SJCRH30 (cell line): ENCODE data around the gene CCM2L. TPM values are rescaled to one million over a fixed set of nuclear protein-coding genes. Genes with fewer than 3 reads are reported as not detected.

ENCODE experiments used
- DNase-seq, 2 experiments: peaks; one replicate each; pipeline ENCODE4 v3.0.0-alpha.2; 2015 to 2020
- H3K27ac ChIP-seq: fragments of 250-450 bp; sonication (Bioruptor Pico); 2 replicates; pipeline ENCODE4 v1.5.1; 2020; ENCODE audit warnings: mild to moderate bottlenecking, moderate library complexity
- H3K27me3 ChIP-seq: fragments of 250-450 bp; sonication (Bioruptor Pico); 2 replicates; pipeline ENCODE4 v1.5.1; 2020; ENCODE audit warnings: mild to moderate bottlenecking, moderate library complexity
- H3K36me3 ChIP-seq: fragments of 250-450 bp; sonication (Bioruptor Pico); 2 replicates; pipeline ENCODE4 v1.5.1; 2020; ENCODE audit warnings: mild to moderate bottlenecking, moderate library complexity
- H3K4me1 ChIP-seq: fragments of 250-450 bp; sonication (Bioruptor Pico); 2 replicates; pipeline ENCODE4 v1.5.1; 2020; ENCODE audit warnings: mild to moderate bottlenecking, moderate library complexity
- H3K4me3 ChIP-seq: fragments of 250-450 bp; sonication (Bioruptor Pico); 2 replicates; pipeline ENCODE4 v1.5.1; 2020; ENCODE audit warnings: mild to moderate bottlenecking, moderate library complexity
- H3K9me3 ChIP-seq: fragments of 250-450 bp; sonication (Bioruptor Pico); replicated peaks from 2 replicates; pipeline ENCODE4 v1.5.1; 2020; ENCODE audit warnings: mild to moderate bottlenecking, moderate library complexity
- total RNA-seq: library from RNA; depleted of rRNA; stranded (reverse); fragments of >200 nt; shearing (Covaris generic); gene quantifications from 2 replicates; pipeline ENCODE4 v1.2.3, GENCODE V29; 2014

The CCM2L gene
- total RNA-seq, 1 experiment from 2014 or later, result 1.2 TPM

DNA sequence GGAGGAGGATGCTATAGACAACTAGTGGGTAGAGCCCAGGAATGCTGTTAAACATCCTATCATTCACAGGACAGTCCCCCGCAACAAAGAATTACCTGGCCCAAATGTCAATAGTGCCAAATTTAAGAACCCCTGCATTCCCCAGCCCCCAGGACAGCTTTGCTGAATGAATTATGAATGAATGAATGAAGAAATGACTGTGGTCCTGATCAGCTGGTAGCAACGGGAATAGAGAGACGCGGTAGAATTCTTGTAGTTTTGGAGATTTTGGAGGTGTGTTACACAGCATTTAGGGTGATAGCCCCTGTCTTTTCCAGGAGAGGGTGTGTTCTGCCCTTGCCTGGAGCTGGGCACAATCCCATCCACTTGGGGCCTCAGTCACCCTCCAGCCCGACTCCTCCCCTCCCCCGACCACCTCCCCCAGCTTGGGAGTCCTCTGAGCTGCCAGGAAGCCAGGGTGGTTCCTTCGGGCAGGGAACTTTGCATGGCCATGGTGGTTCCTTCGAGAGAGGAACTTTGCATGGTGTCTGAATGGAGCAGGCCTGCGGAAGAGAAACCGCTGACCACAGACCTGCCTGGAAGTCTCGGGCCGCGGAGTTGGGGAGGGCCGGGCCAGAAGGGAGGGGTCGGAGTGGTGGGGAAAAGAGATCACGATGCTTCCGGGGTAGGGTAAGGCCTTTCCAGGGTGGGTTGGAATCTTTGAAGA, 40.8 kb downstream of the CCM2L start:
- peaks cover 6% of the 10 kb centered on the region; the same call in 1 of the 2 replicates for H3K27me3 ChIP-seq
- no peak for DNase-seq

DNA sequence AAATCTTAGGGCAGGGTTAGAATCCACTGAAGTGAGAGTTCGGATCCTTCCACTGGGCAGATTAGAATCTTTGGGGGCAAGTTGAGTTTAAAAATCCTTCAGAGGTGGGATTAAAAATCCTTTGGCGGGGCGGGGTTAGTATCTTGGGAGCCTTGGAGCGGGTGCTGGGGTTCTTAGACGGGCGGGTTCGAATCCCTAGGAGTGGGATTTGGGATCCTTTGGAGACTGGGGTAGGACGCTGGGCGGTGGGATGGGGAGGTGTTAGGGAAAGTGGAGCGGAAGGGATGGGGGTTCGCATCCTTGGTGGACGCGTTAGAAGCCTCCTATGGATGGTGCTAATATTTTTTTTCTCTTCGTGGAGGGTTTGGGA, 41.5 kb downstream of the CCM2L start:
- Histone ChIP-seq H3K9me3 (peaks cover 9% of the 10 kb centered on the region; the same call in 1 of the 2 replicates), H3K27ac (no peak overlapping the region), H3K27me3 (peaks cover 6% of the 10 kb centered on the region; the same call in 1 of the 2 replicates), H3K4me3 (no peak overlapping the region), H3K4me1 (no peaks in the 10 kb centered on the region), H3K36me3 (no peaks in the 10 kb centered on the region)
- DNase-seq, result no peak

More for the DNA sequence above, 40.8 kb downstream of the CCM2L start:
- Histone ChIP-seq H3K9me3 (peaks cover 9% of the 10 kb centered on the region; the same call in 1 of the 2 replicates), H3K27ac (no peak overlapping the region), H3K36me3 (no peaks in the 10 kb centered on the region), H3K4me3 (no peak overlapping the region), H3K4me1 (no peaks in the 10 kb centered on the region)

DNA sequence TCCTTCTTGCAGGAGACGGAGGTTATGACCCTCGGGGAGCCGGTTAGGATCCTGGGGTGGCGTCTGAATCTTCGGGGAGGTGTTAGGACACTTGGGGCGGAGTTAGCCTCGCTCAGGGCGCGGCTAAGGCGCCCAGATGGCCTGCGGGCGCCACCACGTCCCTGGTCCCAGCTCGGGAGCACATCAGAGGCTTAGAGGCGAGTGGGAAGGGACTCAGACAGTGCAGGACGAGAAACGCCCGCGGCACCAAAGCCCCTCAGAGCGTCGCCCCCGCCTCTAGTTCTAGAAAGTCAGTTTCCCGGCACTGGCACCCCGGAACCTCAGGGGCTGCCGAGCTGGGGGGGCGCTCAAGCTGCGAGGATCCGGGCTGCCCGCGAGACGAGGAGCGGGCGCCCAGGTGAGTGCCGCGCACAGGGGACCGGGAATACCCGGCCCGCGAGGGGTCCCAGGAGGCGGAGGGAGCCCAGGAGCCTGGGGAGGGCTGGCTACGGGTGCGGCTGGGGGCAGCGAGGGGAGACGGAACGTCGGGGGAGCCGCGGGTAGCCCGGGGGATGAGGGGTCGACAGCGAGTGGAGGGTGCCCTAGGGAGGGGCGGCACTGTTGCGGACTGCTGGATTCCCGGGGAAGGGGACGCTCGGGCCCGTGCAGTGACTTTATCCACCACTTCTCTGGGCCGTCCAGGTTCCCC, 42.0 kb downstream of the CCM2L start, which contains the start of gene HCK:
Gene HCK, plus strand, starts transcription at position 153 of the 688 bp plus-strand sequence.
- no peak within 1 kb of the TSS for H3K4me3 ChIP-seq
- no peak for DNase-seq
- H3K4me1 ChIP-seq, result no peaks in the 10 kb centered on the region
- peaks cover 6% of the 10 kb centered on the region; the same call in 1 of the 2 replicates for H3K27me3 ChIP-seq
- peaks cover 9% of the 10 kb centered on the region; the same call in 1 of the 2 replicates for H3K9me3 ChIP-seq
- no peak within 1 kb of the TSS for H3K27ac ChIP-seq
- H3K36me3 ChIP-seq, result no peaks in the 10 kb centered on the region

DNA sequence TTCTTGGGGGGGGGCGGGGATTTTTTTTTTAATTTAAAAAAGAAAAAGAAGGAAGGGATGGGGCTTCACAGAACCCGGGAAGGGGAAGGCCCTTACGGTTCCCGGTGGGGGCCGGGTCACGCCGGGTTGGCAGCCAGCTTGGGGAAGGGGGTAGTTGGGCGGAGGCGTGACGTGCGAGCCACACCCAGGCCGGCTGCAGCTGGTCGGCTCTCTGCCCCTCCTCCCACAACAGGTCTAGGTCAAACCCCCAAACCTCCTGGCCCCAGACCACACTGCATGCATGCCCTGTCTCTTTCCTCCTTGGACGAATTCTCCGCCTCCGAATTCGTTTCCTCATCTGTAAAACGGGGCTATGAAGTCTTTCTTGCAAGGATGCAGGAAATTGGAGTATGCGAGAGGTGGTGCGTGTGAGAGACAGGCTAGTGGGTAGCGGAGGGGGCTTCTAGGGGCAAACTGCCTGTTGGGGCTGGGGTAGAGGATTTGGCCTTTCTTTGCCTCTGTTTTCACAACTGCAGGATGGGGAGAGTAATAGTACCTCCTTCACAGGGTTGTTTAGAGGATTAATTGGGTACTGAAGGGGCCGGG, 42.6 kb downstream of the CCM2L start:
- DNase-seq, result no peak
- Histone ChIP-seq H3K4me3 (no peak overlapping the region), H3K4me1 (no peaks in the 10 kb centered on the region), H3K27me3 (peaks cover 11% of the 10 kb centered on the region; the same call in 1 of the 2 replicates), H3K27ac (no peak overlapping the region), H3K9me3 (peaks cover 9% of the 10 kb centered on the region; the same call in 1 of the 2 replicates), H3K36me3 (no peaks in the 10 kb centered on the region)

DNA sequence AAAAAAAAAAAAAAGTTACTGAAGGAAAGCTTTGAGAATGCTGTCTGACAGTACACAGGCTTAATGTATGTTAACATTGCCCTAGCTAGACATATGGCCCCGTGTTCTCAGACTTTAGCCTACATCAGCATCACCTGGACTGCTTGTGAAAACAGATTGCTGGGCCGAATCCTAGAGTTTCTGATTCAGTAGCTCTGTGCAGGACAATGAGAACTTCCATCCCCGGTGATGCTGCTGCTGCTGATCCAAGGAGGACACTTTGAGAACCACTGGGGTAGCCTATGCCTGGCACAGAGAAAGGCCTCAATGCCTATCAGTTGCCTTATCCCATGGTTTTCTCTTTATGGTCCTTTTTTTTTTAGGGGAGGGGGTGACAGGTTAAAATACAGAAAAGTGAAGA, 43.4 kb downstream of the CCM2L start:
- Histone ChIP-seq H3K27me3 (peaks cover 12% of the 10 kb centered on the region; the same call in 1 of the 2 replicates), H3K4me1 (no peaks in the 10 kb centered on the region), H3K9me3 (peaks cover 9% of the 10 kb centered on the region; the same call in 1 of the 2 replicates), H3K4me3 (no peak overlapping the region), H3K36me3 (no peaks in the 10 kb centered on the region), H3K27ac (no peak overlapping the region)
- DNase-seq, result no peak

DNA sequence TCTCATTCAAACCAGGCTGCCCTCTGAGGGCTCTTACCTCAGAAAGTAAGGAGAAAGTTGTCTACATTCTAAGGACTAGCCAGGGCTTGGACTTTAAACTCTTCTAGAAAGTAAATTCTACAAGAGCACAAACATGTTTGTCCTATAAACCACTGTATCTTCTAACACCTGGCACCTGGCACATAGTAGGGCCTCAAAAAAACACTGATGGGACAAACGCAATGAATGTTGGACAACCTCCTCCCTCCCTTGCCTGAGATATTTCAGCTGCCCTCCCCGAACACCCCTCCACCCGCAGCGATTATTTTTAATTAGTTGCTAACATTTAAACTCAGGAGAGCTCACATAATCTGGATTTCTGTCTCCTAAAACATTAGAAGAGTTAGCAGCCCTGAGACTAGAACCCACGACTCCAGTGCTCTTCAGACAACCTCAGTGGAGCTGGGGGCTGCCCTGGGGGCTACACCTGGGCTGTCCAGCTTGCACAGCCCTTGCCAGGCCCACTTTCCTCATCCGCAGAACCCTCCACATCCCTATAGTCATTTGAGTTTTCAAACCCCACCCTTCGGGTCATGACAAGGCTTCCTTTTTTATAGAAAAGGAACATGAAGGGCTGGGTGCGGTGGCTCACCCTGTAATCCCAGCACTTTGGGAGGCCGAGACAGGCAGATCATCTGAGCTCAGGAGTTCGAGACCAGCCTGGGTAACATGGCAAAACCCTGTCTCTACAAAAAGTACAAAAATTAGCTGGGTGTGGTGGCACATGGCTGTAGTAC, 46.7 kb downstream of the CCM2L start:
- Histone ChIP-seq H3K27ac (no peak overlapping the region), H3K27me3 (peaks cover 13% of the 10 kb centered on the region; the same call in 1 of the 2 replicates), H3K4me1 (no peaks in the 10 kb centered on the region), H3K36me3 (no peaks in the 10 kb centered on the region), H3K9me3 (no peaks in the 10 kb centered on the region), H3K4me3 (no peak overlapping the region)
- no peak for DNase-seq

DNA sequence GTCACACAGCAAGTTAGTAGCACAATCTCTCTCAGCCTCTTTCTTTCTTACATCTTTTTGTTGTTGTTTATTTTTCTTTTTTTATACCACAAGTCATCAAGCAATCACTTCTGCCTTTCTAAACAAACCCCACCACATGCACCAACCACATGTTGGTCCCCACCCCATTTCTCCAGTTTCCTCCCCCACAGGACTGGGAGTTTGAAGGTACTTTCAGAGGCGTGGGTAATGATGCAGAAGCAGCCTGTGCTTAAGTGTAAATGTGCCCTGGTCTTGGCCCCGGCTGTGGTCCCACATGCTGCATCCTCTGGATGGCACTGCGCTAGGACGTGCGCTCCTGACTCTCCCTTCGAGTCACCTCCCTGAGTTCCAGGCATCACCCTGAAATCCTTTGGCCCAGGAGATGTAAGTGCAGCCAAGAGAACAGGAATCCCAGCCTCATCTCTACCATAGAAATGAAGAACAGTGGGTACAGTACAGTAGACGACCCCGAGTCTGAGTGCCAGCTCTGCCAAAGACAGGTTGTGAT, 47.5 kb downstream of the CCM2L start:
- Histone ChIP-seq H3K27me3 (peaks cover 13% of the 10 kb centered on the region), H3K36me3 (no peaks in the 10 kb centered on the region), H3K4me1 (no peaks in the 10 kb centered on the region), H3K4me3 (no peak overlapping the region), H3K9me3 (no peaks in the 10 kb centered on the region), H3K27ac (no peak overlapping the region)
- DNase-seq, result no peak

DNA sequence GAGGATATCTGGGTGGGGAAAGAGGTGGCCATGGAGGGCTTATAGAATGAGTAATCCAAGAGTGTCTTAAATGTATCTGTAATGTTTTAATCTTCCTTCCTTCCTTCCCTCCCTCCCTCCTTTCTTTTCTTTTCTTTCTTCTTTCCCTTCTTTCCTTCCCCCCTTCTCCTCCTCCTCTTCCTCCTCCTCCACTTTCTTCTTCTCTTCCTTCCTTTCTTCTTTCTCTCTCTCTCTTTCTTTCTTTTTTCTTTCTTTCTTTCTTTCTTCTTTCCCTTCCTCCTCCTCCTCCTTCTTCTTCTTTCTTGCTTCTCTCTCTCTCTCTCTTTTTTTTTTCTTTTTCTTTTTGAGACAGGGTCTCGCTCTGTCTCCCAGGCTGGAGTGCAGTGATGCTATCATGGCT, 49.0 kb downstream of the CCM2L start:
- H3K27ac ChIP-seq, result no peak overlapping the region
- DNase-seq, result no peak
- peaks cover 13% of the 10 kb centered on the region for H3K27me3 ChIP-seq
- H3K4me3 ChIP-seq, result no peak overlapping the region
- H3K9me3 ChIP-seq, result no peaks in the 10 kb centered on the region
- H3K4me1 ChIP-seq, result no peaks in the 10 kb centered on the region
- no peaks in the 10 kb centered on the region for H3K36me3 ChIP-seq

DNA sequence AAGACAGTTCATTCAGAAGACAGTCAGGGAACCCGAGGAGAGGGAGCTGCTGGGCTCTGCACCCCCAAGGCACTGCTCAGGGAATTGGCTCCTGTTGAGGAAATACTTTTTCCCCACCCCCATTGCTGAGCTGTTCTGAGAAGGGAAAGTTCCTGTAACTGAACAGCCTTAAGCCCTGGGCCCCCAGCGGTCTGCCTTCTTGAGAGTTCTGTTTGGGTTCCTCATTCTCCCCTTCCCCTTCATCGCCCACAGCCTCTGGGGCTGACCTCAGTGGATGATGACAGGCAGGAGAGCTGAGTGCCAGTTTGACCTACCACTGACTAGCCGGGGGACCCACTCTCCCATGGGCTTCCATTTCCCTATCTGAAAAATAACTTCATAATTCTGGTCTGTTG, 52.5 kb downstream of the CCM2L start:
- Histone ChIP-seq H3K27ac (no peak overlapping the region), H3K27me3 (peaks cover 12% of the 10 kb centered on the region), H3K36me3 (no peaks in the 10 kb centered on the region), H3K9me3 (no peaks in the 10 kb centered on the region), H3K4me3 (no peak overlapping the region), H3K4me1 (no peaks in the 10 kb centered on the region)
- DNase-seq, result no peak

DNA sequence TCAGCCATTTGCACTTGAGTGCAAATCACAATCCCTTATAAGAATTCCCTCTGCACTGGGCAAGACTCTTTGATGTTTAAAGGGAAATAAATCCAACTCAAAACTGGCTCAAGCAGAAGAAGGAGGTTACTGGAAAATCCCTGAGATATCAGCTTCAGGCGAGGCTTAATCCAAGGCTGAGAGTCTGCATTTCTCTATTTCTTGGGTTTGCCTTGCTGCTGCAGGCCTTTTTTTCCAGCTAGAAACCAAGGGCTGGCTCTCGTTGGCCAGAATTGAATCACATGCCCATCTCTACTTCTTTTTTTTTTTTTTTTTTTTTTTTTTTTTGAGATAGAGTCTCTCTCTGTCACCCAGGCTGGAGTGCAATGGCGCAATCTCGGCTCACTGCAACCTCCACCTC, 53.5 kb downstream of the CCM2L start:
- no peak overlapping the region for H3K27ac ChIP-seq
- H3K4me1 ChIP-seq, result no peaks in the 10 kb centered on the region
- H3K4me3 ChIP-seq, result no peak overlapping the region
- H3K36me3 ChIP-seq, result no peaks in the 10 kb centered on the region
- no peak for DNase-seq
- peaks cover 10% of the 10 kb centered on the region for H3K27me3 ChIP-seq
- no peaks in the 10 kb centered on the region for H3K9me3 ChIP-seq

DNA sequence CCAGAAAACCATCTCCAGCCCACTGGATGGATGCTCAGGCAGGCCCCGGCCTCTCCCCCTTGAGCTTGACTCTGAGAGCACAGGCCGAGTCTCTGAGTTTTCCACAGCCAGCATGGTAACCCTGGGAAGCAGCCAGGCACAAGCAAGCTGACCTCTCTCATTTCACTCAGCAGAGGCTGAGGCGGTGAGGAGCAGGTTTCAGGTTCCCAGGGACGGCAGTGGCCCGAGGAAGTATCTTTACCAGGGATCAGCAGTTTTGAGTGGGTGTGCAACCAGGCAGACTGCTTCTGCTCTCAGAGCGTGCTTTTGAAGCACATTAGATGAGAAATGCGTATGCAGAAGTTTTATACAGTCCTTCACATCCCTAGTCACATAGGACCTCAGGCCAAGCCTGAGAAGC, 54.4 kb downstream of the CCM2L start:
- no peak overlapping the region for H3K27ac ChIP-seq
- H3K27me3 ChIP-seq, result peaks cover 10% of the 10 kb centered on the region
- H3K4me1 ChIP-seq, result no peaks in the 10 kb centered on the region; the same call in 1 of the 2 replicates

DNA sequence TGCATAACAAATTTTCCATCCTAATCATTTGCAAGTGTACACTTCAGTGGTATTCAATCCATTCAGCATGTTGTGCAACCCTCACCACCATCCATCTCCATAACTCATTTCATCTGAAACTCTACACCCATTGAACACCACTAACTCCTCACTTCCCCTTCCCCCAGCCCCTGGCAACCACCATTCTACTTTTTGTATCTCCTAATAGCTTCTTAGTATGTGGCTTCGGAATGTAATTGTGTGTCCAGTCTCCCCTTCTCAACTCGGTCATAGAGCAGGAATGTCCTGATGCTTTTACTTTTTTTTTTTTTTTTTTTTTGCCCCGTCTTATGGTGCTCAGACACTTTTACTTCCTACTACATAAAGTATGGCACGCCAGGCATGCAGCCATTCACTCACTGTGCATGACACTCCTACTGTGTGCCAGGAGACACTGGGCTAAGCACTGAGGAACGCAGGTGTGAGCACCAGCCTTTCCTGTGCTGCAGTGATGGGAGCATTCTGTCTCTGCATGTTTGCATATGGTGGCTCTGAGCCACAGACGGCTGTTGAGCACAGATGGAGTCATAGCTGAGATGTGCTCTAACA, 57.1 kb downstream of the CCM2L start:
- no peak for DNase-seq
- H3K36me3 ChIP-seq, result no peaks in the 10 kb centered on the region
- no peak overlapping the region for H3K4me3 ChIP-seq
- no peak overlapping the region for H3K27ac ChIP-seq
- H3K27me3 ChIP-seq, result peaks cover 2% of the 10 kb centered on the region
- peaks cover 14% of the 10 kb centered on the region for H3K4me1 ChIP-seq
- no peaks in the 10 kb centered on the region for H3K9me3 ChIP-seq

More for the DNA sequence above, 54.4 kb downstream of the CCM2L start:
- Histone ChIP-seq H3K36me3 (no peaks in the 10 kb centered on the region), H3K9me3 (no peaks in the 10 kb centered on the region), H3K4me3 (no peak overlapping the region)
- no peak for DNase-seq

DNA sequence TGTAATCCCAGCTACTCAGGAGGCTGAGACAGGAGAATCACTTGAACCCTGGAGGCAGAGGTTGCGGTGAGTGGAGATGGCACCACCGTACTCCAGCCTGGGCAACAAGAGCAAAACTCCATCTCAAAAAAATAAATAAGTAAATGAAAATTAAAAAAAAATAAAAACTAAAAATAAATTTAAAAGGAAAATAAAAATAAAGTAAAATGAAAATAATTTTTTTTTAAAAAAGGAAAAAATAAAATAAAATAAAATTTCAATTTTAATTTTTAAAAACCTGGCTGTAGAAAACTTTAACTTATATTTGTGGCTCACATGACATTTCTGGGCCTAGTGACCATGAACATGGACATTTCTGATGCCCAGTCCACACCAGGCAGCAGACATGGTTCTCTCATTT, 57.9 kb downstream of the CCM2L start:
- Histone ChIP-seq H3K4me3 (no peak overlapping the region), H3K27me3 (peaks cover 2% of the 10 kb centered on the region; the same call in 1 of the 2 replicates), H3K4me1 (peaks cover 22% of the 10 kb centered on the region), H3K36me3 (no peaks in the 10 kb centered on the region), H3K27ac (no peak overlapping the region), H3K9me3 (no peaks in the 10 kb centered on the region)
- DNase-seq, result no peak

DNA sequence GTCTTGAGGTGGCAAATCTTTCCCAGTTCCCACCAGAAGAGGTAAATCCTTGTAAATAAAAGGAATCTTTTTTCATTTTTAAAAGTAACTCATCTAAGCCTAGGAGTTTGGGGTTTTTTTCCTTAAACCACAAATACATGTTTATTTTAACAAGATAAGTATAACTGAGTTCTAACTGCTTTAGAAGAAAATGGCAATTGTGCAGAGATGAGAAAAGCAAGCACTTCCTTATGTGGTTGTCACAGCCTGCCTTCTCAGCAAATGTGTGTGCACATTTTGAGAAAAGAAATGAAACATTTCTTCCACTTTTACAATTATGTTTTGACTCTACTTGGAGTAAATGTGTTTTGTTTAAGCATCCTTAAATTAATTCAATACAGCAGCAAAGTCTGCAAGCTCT, 59.5 kb downstream of the CCM2L start:
- no peak for DNase-seq
- H3K27me3 ChIP-seq, result peaks cover 2% of the 10 kb centered on the region; the same call in 1 of the 2 replicates
- H3K36me3 ChIP-seq, result no peaks in the 10 kb centered on the region
- no peak overlapping the region for H3K4me3 ChIP-seq
- H3K4me1 ChIP-seq, result peaks cover 22% of the 10 kb centered on the region
- no peak overlapping the region for H3K27ac ChIP-seq
- H3K9me3 ChIP-seq, result no peaks in the 10 kb centered on the region
